HCT116 (cell line): Measurements from ENCODE around the gene CCP110. TPM values are rescaled to one million over a fixed set of nuclear protein-coding genes. Genes with fewer than 3 reads are reported as not detected.

Experiments
- ATAC-seq: fragments of 200-7000 bp; cut with Tn5 transposase; 2 replicates; pipeline ENCODE4 v1.9.1; 2020; ENCODE audit warnings: mild to moderate bottlenecking, moderate library complexity
- BruUV-seq: library from RNA; stranded (reverse); fragments of 400-500 nt; replicated peaks from 2 replicates; lab custom pipeline; 2021; lab: Mats Ljungman, UMichigan
- CTCF ChIA-PET: fragments of 300-600 bp; sonication (Branson Sonifier 250); formaldehyde crosslinking; loops from one replicate; lab custom pipeline; 2021; ENCODE audit warnings: antibody characterized with exemption; lab: Charles Lee
- POLR2A ChIA-PET: fragments of 300-600, 350-600 bp; sonication (Branson Sonifier 250); formaldehyde crosslinking; loops from one replicate; lab custom pipeline; 2021; ENCODE audit warnings: antibody characterized with exemption; lab: Charles Lee
- RAD21 ChIA-PET, 2 experiments: fragments of 300-600 bp; sonication (Branson Sonifier 250); formaldehyde crosslinking; loops; one replicate each; lab custom pipeline; 2023; ENCODE audit warnings: low total read pairs in 2 of 2; ENCODE audit not compliant: uncharacterized antibody in 2 of 2, unreplicated experiment in 2 of 2, low non-redundant PET in 1 of 2; lab: Charles Lee
- DNase-seq: peaks from one replicate; pipeline ENCODE4 v3.0.0-alpha.2; 2010; ENCODE audit warnings: low read depth, low spot score
- H2AFZ ChIP-seq: fragments of 200-600 bp; shearing (Covaris generic), sonication (generic); 2 replicates; pipeline ENCODE4 v1.6.1; 2017; ENCODE audit warnings: low read depth, mixed run types, mixed read lengths, antibody characterized with exemption, low read length; ENCODE audit not compliant: poor library complexity, severe bottlenecking
- H3K27ac ChIP-seq: 2 replicates; pipeline ENCODE4 v1.5.1; 2012; ENCODE audit warnings: low read depth, low read length
- H3K27me3 ChIP-seq: fragments of 200-600 bp; sonication (generic); 2 replicates; pipeline ENCODE4 v1.6.1; 2016; ENCODE audit warnings: mixed run types, low read length, mixed read lengths; ENCODE audit not compliant: insufficient read depth
- H3K36me3 ChIP-seq, 2 experiments: fragments of 200-500 bp in 1 of 2; fragments of 200-600 bp in 1 of 2; sonication (Bioruptor generic) in 1 of 2; sonication (generic) in 1 of 2; 2 replicates each; pipeline versions ENCODE4 v1.5.1 to v1.6.1; 2014 to 2016; ENCODE audit warnings: low read length in 2 of 2, inconsistent platforms in 1 of 2, mixed read lengths in 1 of 2, mixed run types in 1 of 2; ENCODE audit not compliant: insufficient read depth in 2 of 2, control insufficient read depth in 1 of 2
- H3K4me1 ChIP-seq, 2 experiments: fragments of 200-600 bp in 1 of 2; sonication (generic) in 1 of 2; 2 replicates each; pipeline versions ENCODE4 v1.5.1 to v1.6.1; 2012 to 2017; ENCODE audit warnings: low read length in 2 of 2, inconsistent platforms in 1 of 2, mild to moderate bottlenecking in 1 of 2, mixed read lengths in 1 of 2, mixed run types in 1 of 2, moderate library complexity in 1 of 2; ENCODE audit not compliant: insufficient read depth in 2 of 2, control insufficient read depth in 1 of 2
- H3K4me2 ChIP-seq: fragments of 200-600 bp; sonication (generic); 2 replicates; pipeline ENCODE4 v1.6.1; 2017; ENCODE audit warnings: mixed run types, low read length, mixed read lengths
- H3K4me3 ChIP-seq, 2 experiments: fragments of 200-600 bp in 1 of 2; sonication (generic) in 1 of 2; replicated peaks in 1 of 2; 2 replicates each; pipeline ENCODE4 v1.5.1; 2011 to 2016; ENCODE audit warnings: low read length in 2 of 2, control low read depth in 1 of 2, low read depth in 1 of 2, mild to moderate bottlenecking in 1 of 2, mixed read lengths in 1 of 2, mixed run types in 1 of 2
- H3K79me2 ChIP-seq: fragments of 200-600 bp; sonication (generic); 2 replicates; pipeline ENCODE4 v1.6.1; 2017; ENCODE audit warnings: mild to moderate bottlenecking, mixed run types, low read length, moderate library complexity, mixed read lengths; ENCODE audit not compliant: insufficient read depth
- H3K9ac ChIP-seq: fragments of 200-600 bp; sonication (generic); 2 replicates; pipeline ENCODE4 v1.6.1; 2016; ENCODE audit warnings: low read length, mixed read lengths
- H3K9me2 ChIP-seq: fragments of 200-600 bp; sonication (generic), shearing (Covaris generic); 2 replicates; pipeline ENCODE4 v1.6.1; 2017; ENCODE audit warnings: mixed run types, mild to moderate bottlenecking, moderate library complexity; ENCODE audit not compliant: insufficient read depth
- H3K9me3 ChIP-seq, 2 experiments: fragments of 200-500 bp in 1 of 2; fragments of 200-600 bp in 1 of 2; sonication (Bioruptor generic) in 1 of 2; sonication (generic) in 1 of 2; 2 replicates each; pipeline ENCODE4 v1.6.1; 2014 to 2017; ENCODE audit warnings: low read length in 2 of 2, mixed read lengths in 2 of 2, inconsistent platforms in 1 of 2, low read depth in 1 of 2, mild to moderate bottlenecking in 1 of 2, mixed run types in 1 of 2, moderate library complexity in 1 of 2; ENCODE audit not compliant: control insufficient read depth in 1 of 2, insufficient read depth in 1 of 2
- H4K20me1 ChIP-seq: fragments of 200-600 bp; sonication (generic), shearing (Covaris generic); 2 replicates; pipeline ENCODE4 v1.6.1; 2017; ENCODE audit warnings: mixed run types, mild to moderate bottlenecking, moderate library complexity; ENCODE audit not compliant: insufficient read depth
- EGR1 ChIP-seq: IDR thresholded peaks from 2 replicates; pipeline ENCODE4 v1.6.1; 2012; ENCODE audit warnings: low read depth
- ELF1 ChIP-seq: IDR thresholded peaks from 2 replicates; pipeline ENCODE4 v1.6.1; 2012; ENCODE audit warnings: low read depth, borderline replicate concordance
- FOSL1 ChIP-seq: IDR thresholded peaks from 2 replicates; pipeline ENCODE4 v1.6.1; 2012; ENCODE audit warnings: low read depth
- JUND ChIP-seq: IDR thresholded peaks from 2 replicates; pipeline ENCODE4 v1.6.1; 2012
- POLR2AphosphoS5 ChIP-seq: IDR thresholded peaks from 2 replicates; pipeline ENCODE4 v1.6.1; 2011; ENCODE audit warnings: mild to moderate bottlenecking, low read depth, low read length, moderate library complexity
- SIN3A ChIP-seq: IDR thresholded peaks from 2 replicates; pipeline ENCODE4 v1.6.1; 2012; ENCODE audit warnings: low read depth
- SP1 ChIP-seq: IDR thresholded peaks from 2 replicates; pipeline ENCODE4 v1.6.1; 2012; ENCODE audit warnings: low read depth
- SRF ChIP-seq: IDR thresholded peaks from 2 replicates; pipeline ENCODE4 v1.6.1; 2012; ENCODE audit warnings: low read depth
- TCF7L2 ChIP-seq: IDR thresholded peaks from 2 replicates; pipeline ENCODE4 v1.7.0; 2011; ENCODE audit warnings: borderline replicate concordance, inconsistent platforms; ENCODE audit not compliant: insufficient read depth, insufficient read length; ENCODE audit errors: extremely low read depth
- ZFX ChIP-seq: fragments of 450-650 bp; IDR thresholded peaks from 2 replicates; pipeline ENCODE4 v1.6.1; 2017
- intact Hi-C: fragments of 100-400 bp; cut with micrococcal nuclease; formaldehyde crosslinking; loops from 2 replicates; pipeline ENCODE4 v1.10.0; 2022
- total RNA-seq: library from RNA; stranded (reverse); gene quantifications from one replicate; pipeline ENCODE4 v1.2.1, GENCODE V29; 2021; ENCODE audit not compliant: unreplicated experiment
- TF ChIP-seq, protein P1 (sequence below): IDR thresholded peaks from 2 replicates; pipeline ENCODE4 v1.6.1; 2012; ENCODE audit warnings: low read depth
- TF ChIP-seq, protein P2 (sequence below): IDR thresholded peaks from 2 replicates; pipeline ENCODE4 v1.6.1; 2012
- TF ChIP-seq, protein P3 (sequence below): IDR thresholded peaks from 2 replicates; pipeline ENCODE4 v1.6.1; 2012
- TF ChIP-seq, protein P4 (sequence below), 3 experiments: fragments of 200-600 bp in 1 of 3; sonication (generic) in 1 of 3; IDR thresholded peaks in 2 of 3; conservative IDR thresholded peaks in 1 of 3; 2 replicates each; pipeline ENCODE4 v1.5.1; 2012 to 2017; ENCODE audit warnings: low read depth in 2 of 3, low read length in 2 of 3, antibody characterized with exemption in 1 of 3, borderline replicate concordance in 1 of 3, control low read depth in 1 of 3, mild to moderate bottlenecking in 1 of 3, mixed read lengths in 1 of 3, mixed run types in 1 of 3, moderate library complexity in 1 of 3; ENCODE audit not compliant: insufficient read depth in 1 of 3

CCP110 gene
- total RNA-seq, 1 experiment from 2014 or later, result 21.4 TPM

DNA sequence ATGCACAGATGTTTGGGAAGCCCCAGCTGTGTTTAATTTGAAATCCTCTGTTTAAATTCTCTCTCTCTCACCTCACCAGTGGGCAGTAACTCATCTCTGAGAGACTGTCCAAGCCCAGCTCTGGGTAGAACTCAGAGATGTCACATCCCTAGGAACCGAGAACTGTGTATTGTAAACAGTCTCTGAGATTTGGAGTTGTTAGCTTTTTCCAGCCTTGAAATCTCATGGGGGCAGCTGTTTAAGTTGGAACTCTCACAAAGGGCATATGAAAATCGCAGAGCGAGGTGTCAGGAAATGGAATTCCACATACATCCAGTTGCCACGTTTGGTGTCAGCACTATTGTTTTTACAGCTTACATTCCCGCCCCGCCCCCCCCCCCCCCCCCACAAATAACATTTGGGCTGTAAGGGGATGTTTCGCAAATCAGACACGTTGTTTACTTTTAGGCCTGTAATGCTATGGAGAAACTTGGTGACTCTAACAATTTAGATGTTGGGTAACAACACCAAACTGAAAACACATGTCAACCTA, 66.1 kb downstream of the CCP110 start:
- Histone ChIP-seq H3K27ac (no peak overlapping the region), H3K9me3 (no peaks in the 10 kb centered on the region), H2AFZ (no peak overlapping the region), H3K79me2 (no peaks in the 10 kb centered on the region), H3K9me2 (no peaks in the 10 kb centered on the region), H3K27me3 (no peaks in the 10 kb centered on the region), H3K4me1 (peaks cover 0 to 1% of the 10 kb centered on the region in 2 experiments; a peak in 1 of 4 replicates), H3K4me2 (no peak overlapping the region), H3K4me3 (no peak overlapping the region), H3K9ac (no peak overlapping the region), H4K20me1 (no peaks in the 10 kb centered on the region), H3K36me3 (no peaks in the 10 kb centered on the region)
- ChIA-PET RAD21 (no interaction called here), POLR2A (no interaction called here), CTCF (interaction anchor here (1.4 kb wide), 1 partner anchor 10 kb away, joined by 3 read pairs; no protein-coding TSS in a partner anchor)
- no peak for ATAC-seq
- no TSS peak for BruUV-seq
- TF ChIP-seq SRF, result no peak
- TF ChIP-seq TCF7L2, result no peak
- TF ChIP-seq JUND, result no peak
- TF ChIP-seq, protein P1, sequence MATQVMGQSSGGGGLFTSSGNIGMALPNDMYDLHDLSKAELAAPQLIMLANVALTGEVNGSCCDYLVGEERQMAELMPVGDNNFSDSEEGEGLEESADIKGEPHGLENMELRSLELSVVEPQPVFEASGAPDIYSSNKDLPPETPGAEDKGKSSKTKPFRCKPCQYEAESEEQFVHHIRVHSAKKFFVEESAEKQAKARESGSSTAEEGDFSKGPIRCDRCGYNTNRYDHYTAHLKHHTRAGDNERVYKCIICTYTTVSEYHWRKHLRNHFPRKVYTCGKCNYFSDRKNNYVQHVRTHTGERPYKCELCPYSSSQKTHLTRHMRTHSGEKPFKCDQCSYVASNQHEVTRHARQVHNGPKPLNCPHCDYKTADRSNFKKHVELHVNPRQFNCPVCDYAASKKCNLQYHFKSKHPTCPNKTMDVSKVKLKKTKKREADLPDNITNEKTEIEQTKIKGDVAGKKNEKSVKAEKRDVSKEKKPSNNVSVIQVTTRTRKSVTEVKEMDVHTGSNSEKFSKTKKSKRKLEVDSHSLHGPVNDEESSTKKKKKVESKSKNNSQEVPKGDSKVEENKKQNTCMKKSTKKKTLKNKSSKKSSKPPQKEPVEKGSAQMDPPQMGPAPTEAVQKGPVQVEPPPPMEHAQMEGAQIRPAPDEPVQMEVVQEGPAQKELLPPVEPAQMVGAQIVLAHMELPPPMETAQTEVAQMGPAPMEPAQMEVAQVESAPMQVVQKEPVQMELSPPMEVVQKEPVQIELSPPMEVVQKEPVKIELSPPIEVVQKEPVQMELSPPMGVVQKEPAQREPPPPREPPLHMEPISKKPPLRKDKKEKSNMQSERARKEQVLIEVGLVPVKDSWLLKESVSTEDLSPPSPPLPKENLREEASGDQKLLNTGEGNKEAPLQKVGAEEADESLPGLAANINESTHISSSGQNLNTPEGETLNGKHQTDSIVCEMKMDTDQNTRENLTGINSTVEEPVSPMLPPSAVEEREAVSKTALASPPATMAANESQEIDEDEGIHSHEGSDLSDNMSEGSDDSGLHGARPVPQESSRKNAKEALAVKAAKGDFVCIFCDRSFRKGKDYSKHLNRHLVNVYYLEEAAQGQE, result no peak
- no peak for TF ChIP-seq SIN3A
- no peak for TF ChIP-seq SP1
- TF ChIP-seq, protein P2, sequence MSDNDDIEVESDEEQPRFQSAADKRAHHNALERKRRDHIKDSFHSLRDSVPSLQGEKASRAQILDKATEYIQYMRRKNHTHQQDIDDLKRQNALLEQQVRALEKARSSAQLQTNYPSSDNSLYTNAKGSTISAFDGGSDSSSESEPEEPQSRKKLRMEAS, result no peak
- TF ChIP-seq, protein P3, sequence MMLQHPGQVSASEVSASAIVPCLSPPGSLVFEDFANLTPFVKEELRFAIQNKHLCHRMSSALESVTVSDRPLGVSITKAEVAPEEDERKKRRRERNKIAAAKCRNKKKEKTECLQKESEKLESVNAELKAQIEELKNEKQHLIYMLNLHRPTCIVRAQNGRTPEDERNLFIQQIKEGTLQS, result no peak
- no peak for TF ChIP-seq ZFX
- TF ChIP-seq EGR1, result no peak
- TF ChIP-seq ELF1, result no peak
- TF ChIP-seq FOSL1, result no peak
- no peak for TF ChIP-seq POLR2AphosphoS5
- TF ChIP-seq, protein P4, sequence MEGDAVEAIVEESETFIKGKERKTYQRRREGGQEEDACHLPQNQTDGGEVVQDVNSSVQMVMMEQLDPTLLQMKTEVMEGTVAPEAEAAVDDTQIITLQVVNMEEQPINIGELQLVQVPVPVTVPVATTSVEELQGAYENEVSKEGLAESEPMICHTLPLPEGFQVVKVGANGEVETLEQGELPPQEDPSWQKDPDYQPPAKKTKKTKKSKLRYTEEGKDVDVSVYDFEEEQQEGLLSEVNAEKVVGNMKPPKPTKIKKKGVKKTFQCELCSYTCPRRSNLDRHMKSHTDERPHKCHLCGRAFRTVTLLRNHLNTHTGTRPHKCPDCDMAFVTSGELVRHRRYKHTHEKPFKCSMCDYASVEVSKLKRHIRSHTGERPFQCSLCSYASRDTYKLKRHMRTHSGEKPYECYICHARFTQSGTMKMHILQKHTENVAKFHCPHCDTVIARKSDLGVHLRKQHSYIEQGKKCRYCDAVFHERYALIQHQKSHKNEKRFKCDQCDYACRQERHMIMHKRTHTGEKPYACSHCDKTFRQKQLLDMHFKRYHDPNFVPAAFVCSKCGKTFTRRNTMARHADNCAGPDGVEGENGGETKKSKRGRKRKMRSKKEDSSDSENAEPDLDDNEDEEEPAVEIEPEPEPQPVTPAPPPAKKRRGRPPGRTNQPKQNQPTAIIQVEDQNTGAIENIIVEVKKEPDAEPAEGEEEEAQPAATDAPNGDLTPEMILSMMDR (IDR thresholded peaks at IDR 0.05 in 2 of 3, conservative IDR thresholded peaks at IDR 0.05 in 1 of 3; ENCODE audit: borderline replicate concordance in 1 of 3, insufficient read depth in 1 of 3, low read depth in 2 of 3, low read length in 2 of 3), result no peak
- intact Hi-C loops, result no loop called here
- no peak for DNase-seq
